Thymus (tissue), 11 donors: Measurements from ENCODE around the gene ST3GAL3. TPM values are rescaled to one million over a fixed set of nuclear protein-coding genes. Genes with fewer than 3 reads are reported as not detected.

Source experiments
- DNase-seq, 9 donors: peaks; one replicate each; pipeline ENCODE4 v3.0.0-alpha.2; 2013; ENCODE audit warnings: low spot score in 9 of 9, low read depth in 6 of 9, missing footprints in 1 of 9
- H3K27ac ChIP-seq, 2 donors: one replicate each; pipeline ENCODE4 v1.5.1; 2013; ENCODE audit warnings: control low read depth in 1 of 2, low read depth in 1 of 2, low read length in 1 of 2, mild to moderate bottlenecking in 1 of 2, moderate library complexity in 1 of 2
- H3K27me3 ChIP-seq, 2 donors: one replicate each; pipeline ENCODE4 v1.5.1; 2013; ENCODE audit warnings: low read length in 1 of 2; ENCODE audit not compliant: control insufficient read depth in 2 of 2, insufficient read depth in 1 of 2
- H3K36me3 ChIP-seq, 2 donors: one replicate each; pipeline ENCODE4 v1.5.1; 2013; ENCODE audit warnings: low read length in 1 of 2, mild to moderate bottlenecking in 1 of 2, moderate library complexity in 1 of 2; ENCODE audit not compliant: control insufficient read depth in 2 of 2, insufficient read depth in 2 of 2
- H3K4me1 ChIP-seq, 2 donors: one replicate each; pipeline ENCODE4 v1.5.1; 2013; ENCODE audit warnings: low read length in 2 of 2; ENCODE audit not compliant: control insufficient read depth in 2 of 2, insufficient read depth in 2 of 2
- H3K4me3 ChIP-seq, 2 donors: one replicate each; pipeline ENCODE4 v1.5.1; 2013; ENCODE audit warnings: low read length in 2 of 2, control low read depth in 1 of 2, mild to moderate bottlenecking in 1 of 2
- H3K9me3 ChIP-seq, 2 donors: one replicate each; pipeline ENCODE4 v1.5.1; 2013; ENCODE audit warnings: low read length in 1 of 2, mild to moderate bottlenecking in 1 of 2; ENCODE audit not compliant: control insufficient read depth in 2 of 2, insufficient read depth in 1 of 2
- WGBS: extraction: QIAGEN DNeasy Blood & Tissue Kit; methylation state at CpG from one replicate; pipeline ENCODE4 v1.1.7; 2013; 5-methylcytosine and 5-hydroxymethylcytosine counted together
- polyA plus RNA-seq: library from polyadenylated mRNA; stranded (reverse); fragments of 200-250 nt; gene quantifications from one replicate; pipeline ENCODE4 v1.2.3, GENCODE V29; 2013
- total RNA-seq: library from RNA; stranded (reverse); fragments of 120-200 nt; gene quantifications from one replicate; pipeline ENCODE4 v1.2.4, GENCODE V29; 2013
- donor health status: healthy.

The ST3GAL3 gene
- total and polyA plus RNA-seq, 2 donors: 5.4 to 10.1 TPM

DNA sequence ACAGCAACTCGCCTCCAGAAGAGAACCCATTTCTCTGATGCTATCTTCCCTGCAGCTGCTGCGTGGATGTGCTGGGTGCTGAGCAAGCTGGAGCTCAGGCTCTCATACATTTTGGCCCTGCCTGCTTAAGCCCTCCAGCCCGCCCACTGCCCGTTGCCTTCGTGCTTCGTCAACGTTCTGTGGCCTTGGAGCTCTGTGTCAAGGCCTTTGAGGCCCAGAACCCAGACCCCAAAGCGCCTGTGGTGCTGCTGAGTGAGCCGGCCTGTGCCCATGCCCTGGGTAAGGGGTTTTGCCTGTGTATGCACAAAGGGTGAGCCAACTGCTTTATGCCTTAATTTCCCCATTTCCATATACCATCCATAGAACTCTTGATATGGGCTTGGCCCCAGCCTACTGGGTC is 263.6 kb downstream of the ST3GAL3 start:
- no peak for DNase-seq
- Histone ChIP-seq H3K27me3 (no peaks in the 10 kb centered on the region), H3K4me1 (peaks cover 14 to 29% of the 10 kb centered on the region in 2 donors), H3K9me3 (no peaks in the 10 kb centered on the region), H3K27ac (no peak overlapping the region), H3K36me3 (peaks cover 0 to 7% of the 10 kb centered on the region in 2 donors), H3K4me3 (no peak overlapping the region)
- 97% methylated on average over 9 of the region's 9 CpGs for WGBS

DNA sequence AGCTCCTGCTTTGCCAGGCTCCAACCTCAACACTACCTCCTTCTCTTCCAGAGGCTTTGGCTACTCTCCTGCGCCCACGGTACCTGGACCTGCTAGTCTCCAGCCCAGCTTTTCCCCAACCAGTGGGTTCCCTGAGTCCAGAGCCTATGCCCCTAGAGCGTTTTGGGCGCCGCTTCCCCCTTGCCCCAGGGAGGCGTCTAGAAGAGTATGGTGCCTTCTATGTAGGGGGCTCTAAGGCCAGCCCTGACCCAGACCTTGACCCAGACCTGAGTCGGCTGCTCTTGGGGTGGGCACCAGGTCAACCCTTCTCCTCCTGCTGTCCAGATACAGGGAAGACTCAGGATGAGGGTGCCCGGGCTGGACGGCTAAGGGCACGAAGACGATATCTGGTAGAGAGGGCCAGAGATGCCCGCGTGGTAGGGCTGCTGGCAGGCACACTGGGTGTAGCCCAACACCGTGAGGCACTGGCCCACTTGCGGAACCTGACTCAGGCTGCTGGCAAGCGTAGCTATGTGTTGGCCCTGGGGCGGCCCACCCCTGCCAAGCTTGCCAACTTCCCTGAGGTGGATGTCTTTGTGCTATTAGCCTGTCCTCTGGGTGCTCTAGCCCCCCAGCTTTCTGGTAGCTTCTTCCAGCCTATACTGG is 264.1 kb downstream of the ST3GAL3 start:
- Histone ChIP-seq H3K27ac (no peak overlapping the region), H3K4me1 (peaks cover 19 to 35% of the 10 kb centered on the region in 2 donors), H3K27me3 (no peaks in the 10 kb centered on the region), H3K4me3 (no peak overlapping the region), H3K36me3 (peaks cover 0 to 11% of the 10 kb centered on the region in 2 donors), H3K9me3 (no peaks in the 10 kb centered on the region)
- DNase-seq: no peak
- WGBS: 97% methylated on average over 17 of the region's 17 CpGs

DNA sequence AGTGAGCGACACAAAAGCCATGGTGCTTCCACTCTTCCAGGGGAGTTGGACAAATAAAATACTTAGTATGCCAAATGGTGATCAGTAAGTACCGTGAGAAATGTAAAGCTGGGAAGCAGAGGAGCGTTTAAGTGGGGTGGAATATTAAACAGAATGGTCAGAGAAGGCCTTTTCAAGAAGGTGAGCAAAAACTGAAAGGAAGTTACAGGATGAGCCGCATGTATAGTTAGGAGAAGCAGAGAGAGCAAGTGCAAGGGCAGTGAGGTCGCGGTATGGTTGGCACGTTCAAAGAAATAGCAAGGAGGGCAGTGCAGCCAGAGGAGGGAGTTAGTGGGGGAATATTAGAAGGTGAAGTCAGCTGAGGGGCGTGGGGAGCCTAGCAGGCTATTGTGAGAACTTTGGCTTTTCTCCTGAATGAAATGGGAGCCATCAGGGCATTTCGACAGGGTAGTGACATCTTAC is 266.7 kb downstream of the ST3GAL3 start:
- peak overlapping the region; percentile 81 to 87 for H3K4me3 ChIP-seq
- no peak for DNase-seq
- WGBS: 47% methylated on average over 9 of the region's 9 CpGs
- H3K9me3 ChIP-seq: no peaks in the 10 kb centered on the region
- peaks cover 0 to 14% of the 10 kb centered on the region in 2 donors for H3K27me3 ChIP-seq
- peaks cover 19 to 29% of the 10 kb centered on the region in 2 donors for H3K36me3 ChIP-seq
- peak overlapping the region; percentile 78 to 84 for H3K27ac ChIP-seq
- H3K4me1 ChIP-seq: peaks cover 28 to 53% of the 10 kb centered on the region in 2 donors

DNA sequence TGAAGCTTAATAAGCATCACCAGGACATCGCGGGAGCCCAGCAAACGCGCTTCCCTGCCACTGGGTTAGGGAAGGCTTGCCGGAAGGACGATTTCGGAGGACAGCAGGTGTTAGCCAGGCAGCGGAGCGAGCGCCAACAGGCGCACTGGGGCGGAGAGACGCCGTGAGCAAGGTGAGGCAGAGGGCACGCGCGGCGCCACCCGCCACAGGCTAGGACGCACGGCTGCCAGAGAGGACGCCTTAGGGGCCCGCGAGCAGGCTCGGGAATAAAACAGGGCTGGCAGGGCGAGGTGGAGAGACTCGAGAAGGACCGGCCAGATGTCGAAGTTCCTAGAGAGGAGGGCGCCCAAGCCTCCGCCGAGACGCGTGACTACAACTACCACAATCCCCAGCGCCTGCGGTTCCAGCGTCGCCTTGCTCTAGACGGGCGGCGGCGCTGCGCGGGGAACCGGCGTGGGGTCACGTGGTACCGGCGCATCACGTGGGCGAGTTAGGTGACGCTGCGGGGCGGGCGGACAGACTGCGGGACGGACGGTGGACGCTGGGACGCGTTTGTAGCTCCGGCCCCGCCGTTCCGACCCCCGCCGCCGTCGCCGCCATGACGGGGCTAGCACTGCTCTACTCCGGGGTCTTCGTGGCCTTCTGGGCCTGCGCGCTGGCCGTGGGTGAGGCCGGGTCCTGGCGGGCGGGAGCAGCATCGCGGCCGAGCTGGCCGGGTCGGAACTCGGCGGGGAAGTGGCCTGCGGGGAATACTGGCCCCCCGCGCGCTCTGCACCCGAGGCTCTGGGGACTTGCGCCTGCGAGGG is 267.3 kb downstream of the ST3GAL3 start, which contains the start of gene ATP6V0B:
ATP6V0B (plus strand) TSS at position 518 of the 806 bp plus-strand sequence; CDS start at position 599, 81 bp downstream.
- peak; percentile 79 to 95 (median 89) for DNase-seq

DNA sequence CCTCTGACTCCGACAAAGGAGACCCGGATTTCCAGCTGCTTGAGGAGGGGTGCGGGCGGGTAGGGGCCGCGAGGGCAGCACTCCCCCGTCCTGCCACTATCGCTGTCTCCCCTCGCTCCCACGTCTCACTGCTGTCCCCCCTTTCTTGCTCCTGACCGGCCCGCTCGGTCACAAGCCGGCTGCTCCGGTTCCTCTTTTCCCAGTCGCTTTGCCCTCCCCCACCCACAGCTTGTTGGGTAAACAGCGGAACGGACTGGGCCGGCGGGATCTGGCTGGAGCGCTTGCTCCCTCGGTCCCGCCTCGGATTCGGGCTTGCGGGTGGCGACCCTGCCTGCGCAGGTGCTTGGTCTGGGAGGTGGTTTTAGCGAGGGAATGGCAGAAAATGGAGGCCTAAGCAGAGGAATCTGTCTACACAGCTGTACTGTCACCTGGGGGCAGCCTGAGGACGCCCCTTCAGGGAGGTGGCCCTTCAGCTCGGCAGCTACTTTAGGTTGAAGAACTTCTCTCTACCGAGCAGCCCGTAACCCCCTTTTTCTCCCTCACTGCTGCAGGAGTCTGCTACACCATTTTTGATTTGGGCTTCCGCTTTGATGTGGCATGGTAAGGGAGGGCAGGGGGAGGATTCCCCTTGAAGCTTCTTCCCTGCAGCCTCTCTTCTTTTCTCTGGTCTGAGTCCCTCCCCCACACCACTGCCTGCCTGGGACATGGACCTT is 268.1 kb downstream of the ST3GAL3 start:
- H3K27me3 ChIP-seq: peaks cover 4 to 25% of the 10 kb centered on the region in 2 donors
- peak in 8 of 9 donors; percentile 51 to 91 (median 69) for DNase-seq
- H3K4me3 ChIP-seq: peak overlapping the region; percentile 81 to 87
- no peaks in the 10 kb centered on the region for H3K9me3 ChIP-seq
- H3K4me1 ChIP-seq: peaks cover 23 to 51% of the 10 kb centered on the region in 2 donors
- peak overlapping the region; percentile 79 to 84 for H3K27ac ChIP-seq
- H3K36me3 ChIP-seq: peaks cover 19 to 29% of the 10 kb centered on the region in 2 donors
- under 1% methylated on average over 34 of the region's 34 CpGs for WGBS

More for the DNA sequence above, 267.3 kb downstream of the ST3GAL3 start, which contains the start of gene ATP6V0B:
- H3K36me3 ChIP-seq: peaks cover 19 to 29% of the 10 kb centered on the region in 2 donors
- no peaks in the 10 kb centered on the region for H3K9me3 ChIP-seq
- H3K27me3 ChIP-seq: peaks cover 2 to 18% of the 10 kb centered on the region in 2 donors
- peak within 1 kb of the TSS; percentile 79 to 84 for H3K27ac ChIP-seq
- under 1% methylated on average over 93 of the region's 93 CpGs for WGBS
- peak within 1 kb of the TSS; percentile 81 to 87 for H3K4me3 ChIP-seq
- H3K4me1 ChIP-seq: peaks cover 25 to 49% of the 10 kb centered on the region in 2 donors

DNA sequence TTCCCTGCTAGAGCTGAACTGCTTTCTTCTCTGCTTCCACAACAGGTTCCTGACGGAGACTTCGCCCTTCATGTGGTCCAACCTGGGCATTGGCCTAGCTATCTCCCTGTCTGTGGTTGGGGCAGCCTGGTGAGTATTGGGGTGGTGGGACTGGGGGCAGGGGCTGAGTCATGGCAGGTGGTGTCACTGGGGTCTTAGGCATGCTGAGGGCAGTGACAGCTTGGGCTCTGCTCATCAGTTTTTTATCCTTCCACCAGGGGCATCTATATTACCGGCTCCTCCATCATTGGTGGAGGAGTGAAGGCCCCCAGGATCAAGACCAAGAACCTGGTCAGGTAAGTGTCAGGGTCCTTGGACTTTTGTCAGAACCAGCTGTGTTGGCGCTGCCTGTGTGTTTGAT is 268.7 kb downstream of the ST3GAL3 start:
- H3K4me1 ChIP-seq: peaks cover 20 to 44% of the 10 kb centered on the region in 2 donors
- no peaks in the 10 kb centered on the region for H3K9me3 ChIP-seq
- DNase-seq: no peak
- H3K4me3 ChIP-seq: peak overlapping the region; percentile 81 to 87
- peaks cover 4 to 30% of the 10 kb centered on the region in 2 donors for H3K27me3 ChIP-seq
- peaks cover 19 to 29% of the 10 kb centered on the region in 2 donors for H3K36me3 ChIP-seq
- WGBS: 80% methylated on average over 4 of the region's 4 CpGs
- peak overlapping the region in 1 of 2 donors; percentile 79 for H3K27ac ChIP-seq

DNA sequence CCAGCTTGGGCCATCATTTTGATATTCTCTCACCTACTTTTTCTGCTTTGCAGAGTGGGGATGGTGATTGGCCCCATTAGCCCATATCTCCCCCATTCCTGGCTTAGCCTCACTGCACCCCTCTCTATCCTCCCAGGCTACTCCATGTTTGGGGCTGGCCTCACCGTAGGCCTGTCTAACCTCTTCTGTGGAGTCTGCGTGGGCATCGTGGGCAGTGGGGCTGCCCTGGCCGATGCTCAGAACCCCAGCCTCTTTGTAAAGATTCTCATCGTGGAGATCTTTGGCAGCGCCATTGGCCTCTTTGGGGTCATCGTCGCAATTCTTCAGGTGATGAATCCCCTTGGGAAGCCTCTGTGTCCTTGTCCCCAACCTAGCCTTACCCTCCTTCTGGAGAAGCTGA is 269.6 kb downstream of the ST3GAL3 start:
- Histone ChIP-seq H3K36me3 (peaks cover 19 to 29% of the 10 kb centered on the region in 2 donors), H3K4me1 (peaks cover 20 to 44% of the 10 kb centered on the region in 2 donors), H3K27ac (no peak overlapping the region), H3K9me3 (no peaks in the 10 kb centered on the region), H3K4me3 (no peak overlapping the region), H3K27me3 (peaks cover 4 to 33% of the 10 kb centered on the region in 2 donors)
- DNase-seq: no peak
- WGBS: 98% methylated on average over 8 of the region's 8 CpGs

DNA sequence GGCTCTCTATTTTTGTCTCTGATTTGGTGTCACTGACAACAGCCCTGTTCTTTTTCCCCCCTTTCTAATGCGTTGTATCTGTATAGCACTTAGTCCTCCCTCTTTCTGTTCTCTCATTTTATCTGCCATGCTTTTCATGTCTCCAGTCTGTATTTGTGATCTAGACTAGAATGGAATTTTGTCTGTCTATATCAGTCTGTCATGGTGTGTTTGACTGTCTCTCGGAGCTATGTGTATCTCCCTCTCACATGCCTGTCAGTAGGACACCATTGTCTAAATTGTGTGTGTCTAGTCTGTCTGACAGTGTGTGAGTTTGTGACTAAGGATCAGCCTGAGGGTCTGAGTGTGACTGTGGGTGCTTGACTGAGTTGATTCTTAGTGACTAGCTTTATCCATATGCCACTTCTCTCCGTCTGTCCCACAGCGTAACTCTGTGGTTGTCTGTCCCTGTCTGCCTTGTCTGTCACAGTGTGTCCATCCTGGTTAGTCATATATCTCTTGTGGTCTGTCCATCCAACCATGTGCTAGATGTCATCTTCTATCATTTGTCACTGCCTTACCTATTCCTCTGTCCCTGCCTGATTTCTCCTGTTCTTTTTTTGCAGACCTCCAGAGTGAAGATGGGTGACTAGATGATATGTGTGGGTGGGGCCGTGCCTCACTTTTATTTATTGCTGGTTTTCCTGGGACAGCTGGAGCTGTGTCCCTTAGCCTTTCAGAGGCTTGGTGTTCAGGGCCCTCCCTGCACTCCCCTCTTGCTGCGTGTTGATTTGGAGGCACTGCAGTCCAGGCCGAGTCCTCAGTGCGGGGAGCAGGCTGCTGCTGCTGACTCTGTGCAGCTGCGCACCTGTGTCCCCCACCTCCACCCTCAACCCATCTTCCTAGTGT is 270.3 kb downstream of the ST3GAL3 start:
- Histone ChIP-seq H3K4me1 (peaks cover 20 to 44% of the 10 kb centered on the region in 2 donors), H3K36me3 (peaks cover 19 to 22% of the 10 kb centered on the region in 2 donors), H3K4me3 (no peak overlapping the region), H3K27me3 (peaks cover 4 to 33% of the 10 kb centered on the region in 2 donors), H3K27ac (no peak overlapping the region), H3K9me3 (no peaks in the 10 kb centered on the region)
- DNase-seq: no peak
- 92% methylated on average over 9 of the region's 9 CpGs for WGBS
